Measurements from ENCODE around the gene GALNT16. TPM values are rescaled to one million over a fixed set of nuclear protein-coding genes. Genes with fewer than 3 reads are reported as not detected.
"Not testable (repeated sequence)": the region's sequence is repeated elsewhere in the genome, so short reads cannot be mapped to it uniquely, and the experiment has no call there.

The GALNT16 gene
- total RNA-seq, 1 experiment from 2014 or later = 3.8 TPM

GRCh38 chr14:69270795-69271708 is 11.1 kb downstream of the GALNT16 start:
- H3K27me3 ChIP-seq = no peaks in the 10 kb centered on the region
- peak; percentile 21 for DNase-seq

GRCh38 chr14:69274321-69274720 is 14.4 kb downstream of the GALNT16 start:
- no peaks in the 10 kb centered on the region for H3K9me3 ChIP-seq
- DNase-seq = no peak
- H3K36me3 ChIP-seq = no peaks in the 10 kb centered on the region
- no peak overlapping the region for H3K4me3 ChIP-seq
- H3K27me3 ChIP-seq = no peaks in the 10 kb centered on the region

More at GRCh38 chr14:69270795-69271708, 11.1 kb downstream of the GALNT16 start:
- no peak overlapping the region for H3K4me3 ChIP-seq
- no peaks in the 10 kb centered on the region for H3K9me3 ChIP-seq
- no peaks in the 10 kb centered on the region for H3K36me3 ChIP-seq

- H3K4me3 ChIP-seq = no peak overlapping the region
- no peak for DNase-seq
- H3K36me3 ChIP-seq = no peaks in the 10 kb centered on the region
- no peaks in the 10 kb centered on the region for H3K9me3 ChIP-seq
- H3K27me3 ChIP-seq = no peaks in the 10 kb centered on the region
Measured at GRCh38 chr14:69275331-69275730, 15.4 kb downstream of the GALNT16 start.

- not testable (repeated sequence) for H3K36me3 ChIP-seq, DNase-seq
Measured at GRCh38 chr14:69277356-69277755, 17.4 kb downstream of the GALNT16 start.

GRCh38 chr14:69280746-69281291 is 20.9 kb downstream of the GALNT16 start:
- Histone ChIP-seq H3K4me3 (no peak overlapping the region), H3K36me3 (no peaks in the 10 kb centered on the region), H3K27me3 (no peaks in the 10 kb centered on the region), H3K9me3 (no peaks in the 10 kb centered on the region)
- no peak for DNase-seq

More at GRCh38 chr14:69277356-69277755, 17.4 kb downstream of the GALNT16 start:
- not testable (repeated sequence) for H3K9me3 ChIP-seq, H3K4me3 ChIP-seq, H3K27me3 ChIP-seq

GRCh38 chr14:69281450-69282169 is 21.7 kb downstream of the GALNT16 start:
- no peak for DNase-seq
- Histone ChIP-seq H3K36me3 (no peaks in the 10 kb centered on the region), H3K4me3 (no peak overlapping the region), H3K9me3 (no peaks in the 10 kb centered on the region), H3K27me3 (no peaks in the 10 kb centered on the region)

GRCh38 chr14:69282448-69282847 is 22.5 kb downstream of the GALNT16 start:
- Histone ChIP-seq H3K4me3 (no peak overlapping the region), H3K36me3 (no peaks in the 10 kb centered on the region), H3K27me3 (no peaks in the 10 kb centered on the region), H3K9me3 (no peaks in the 10 kb centered on the region)
- DNase-seq = no peak

- Histone ChIP-seq H3K36me3 (no peaks in the 10 kb centered on the region), H3K9me3 (no peaks in the 10 kb centered on the region), H3K27me3 (no peaks in the 10 kb centered on the region), H3K4me3 (no peak overlapping the region)
- no peak for DNase-seq
Measured at GRCh38 chr14:69284170-69284569, 24.2 kb downstream of the GALNT16 start.

GRCh38 chr14:69285661-69286255 is 25.8 kb downstream of the GALNT16 start:
- H3K36me3 ChIP-seq = no peaks in the 10 kb centered on the region
- no peak overlapping the region for H3K4me3 ChIP-seq
- H3K27me3 ChIP-seq = no peaks in the 10 kb centered on the region
- no peak for DNase-seq
- no peaks in the 10 kb centered on the region for H3K9me3 ChIP-seq

GRCh38 chr14:69287098-69288010 is 27.4 kb downstream of the GALNT16 start:
- Histone ChIP-seq H3K9me3 (no peaks in the 10 kb centered on the region), H3K27me3 (no peaks in the 10 kb centered on the region), H3K36me3 (no peaks in the 10 kb centered on the region), H3K4me3 (no peak overlapping the region)
- DNase-seq = peak; percentile 38

- Histone ChIP-seq H3K27me3 (no peaks in the 10 kb centered on the region), H3K4me3 (no peak overlapping the region), H3K9me3 (no peaks in the 10 kb centered on the region), H3K36me3 (no peaks in the 10 kb centered on the region)
- DNase-seq = peak; percentile 72
Measured at GRCh38 chr14:69288011-69288771, 28.2 kb downstream of the GALNT16 start.

- no peak for DNase-seq
- Histone ChIP-seq H3K9me3 (no peaks in the 10 kb centered on the region), H3K36me3 (no peaks in the 10 kb centered on the region), H3K4me3 (no peak overlapping the region), H3K27me3 (no peaks in the 10 kb centered on the region)
Measured at GRCh38 chr14:69288956-69289705, 29.2 kb downstream of the GALNT16 start.

- DNase-seq = no peak
- H3K27me3 ChIP-seq = no peaks in the 10 kb centered on the region
- no peaks in the 10 kb centered on the region for H3K9me3 ChIP-seq
- H3K4me3 ChIP-seq = no peak overlapping the region
- H3K36me3 ChIP-seq = no peaks in the 10 kb centered on the region
Measured at GRCh38 chr14:69289811-69290520, 30.0 kb downstream of the GALNT16 start.

GRCh38 chr14:69290881-69291280 is 30.9 kb downstream of the GALNT16 start:
- not testable (repeated sequence) for H3K27me3 ChIP-seq, DNase-seq, H3K36me3 ChIP-seq, H3K9me3 ChIP-seq, H3K4me3 ChIP-seq

All from MG63 (cell line).